IPS-18c (cell line): Measurements from ENCODE around the gene RNF181.
"Not testable (repeated sequence)": the region's sequence is repeated elsewhere in the genome, so short reads cannot be mapped to it uniquely, and the experiment has no call there.

ENCODE experiments used
- H3K4me3 ChIP-seq: 2 replicates; pipeline ENCODE4 v1.7.0; 2013; ENCODE audit warnings: low read depth, mild to moderate bottlenecking, low read length, moderate library complexity; ENCODE audit not compliant: insufficient read depth
- H3K9me3 ChIP-seq: one replicate; pipeline ENCODE4 v1.6.1; 2013; ENCODE audit warnings: mild to moderate bottlenecking, low read length, moderate library complexity; ENCODE audit not compliant: control insufficient read depth, insufficient read depth

Gene RNF181

GRCh38 chr2:85588645-85589044 lies 6.9 kb upstream of the RNF181 start:
- Histone ChIP-seq H3K9me3 (no peaks in the 10 kb centered on the region), H3K4me3 (no peak overlapping the region)

GRCh38 chr2:85589181-85589580 lies 6.4 kb upstream of the RNF181 start:
- H3K4me3 ChIP-seq = no peak overlapping the region
- H3K9me3 ChIP-seq = no peaks in the 10 kb centered on the region

- Histone ChIP-seq H3K4me3 (no peak overlapping the region), H3K9me3 (no peaks in the 10 kb centered on the region)
Observed at GRCh38 chr2:85589982-85590791, 5.4 kb upstream of the RNF181 start.

- no peaks in the 10 kb centered on the region for H3K9me3 ChIP-seq
Observed at GRCh38 chr2:85590950-85591349, 4.6 kb upstream of the RNF181 start.

GRCh38 chr2:85591563-85591962 lies 4.0 kb upstream of the RNF181 start:
- no peaks in the 10 kb centered on the region for H3K9me3 ChIP-seq

More at GRCh38 chr2:85590950-85591349, 4.6 kb upstream of the RNF181 start:
- no peak overlapping the region for H3K4me3 ChIP-seq

GRCh38 chr2:85592299-85592698 lies 3.2 kb upstream of the RNF181 start:
- H3K9me3 ChIP-seq, H3K4me3 ChIP-seq: not testable (repeated sequence)

More at GRCh38 chr2:85591563-85591962, 4.0 kb upstream of the RNF181 start:
- H3K4me3 ChIP-seq = no peak overlapping the region

- Histone ChIP-seq H3K4me3 (no peak overlapping the region), H3K9me3 (no peaks in the 10 kb centered on the region)
Observed at GRCh38 chr2:85593023-85593422, 2.5 kb upstream of the RNF181 start.

- H3K9me3 ChIP-seq = no peaks in the 10 kb centered on the region
- peak overlapping the region; percentile 99 for H3K4me3 ChIP-seq
Observed at GRCh38 chr2:85594715-85595300, 737 bp upstream of the RNF181 start.

- peak overlapping the region; percentile 99 for H3K4me3 ChIP-seq
- no peaks in the 10 kb centered on the region for H3K9me3 ChIP-seq
Observed at GRCh38 chr2:85596026-85596333, 435 bp downstream of the RNF181 start.

GRCh38 chr2:85596486-85597143 lies 1.1 kb downstream of the RNF181 start:
- Histone ChIP-seq H3K4me3 (peak overlapping the region; percentile 99), H3K9me3 (no peaks in the 10 kb centered on the region)

- Histone ChIP-seq H3K4me3 (no peak overlapping the region), H3K9me3 (no peaks in the 10 kb centered on the region)
Observed at GRCh38 chr2:85597241-85597640, 1.7 kb downstream of the RNF181 start.

- Histone ChIP-seq H3K4me3 (no peak overlapping the region), H3K9me3 (no peaks in the 10 kb centered on the region)
Observed at GRCh38 chr2:85598594-85599340, 3.2 kb downstream of the RNF181 start.

- Histone ChIP-seq H3K4me3 (no peak overlapping the region), H3K9me3 (no peaks in the 10 kb centered on the region)
Observed at GRCh38 chr2:85599468-85600234, 4.1 kb downstream of the RNF181 start.

GRCh38 chr2:85600235-85600575 lies 4.7 kb downstream of the RNF181 start:
- Histone ChIP-seq H3K4me3 (no peak overlapping the region), H3K9me3 (no peaks in the 10 kb centered on the region)

GRCh38 chr2:85600951-85601770 lies 5.6 kb downstream of the RNF181 start:
- peak overlapping the region; percentile 73 for H3K4me3 ChIP-seq

GRCh38 chr2:85601771-85602475 lies 6.4 kb downstream of the RNF181 start:
- no peaks in the 10 kb centered on the region for H3K9me3 ChIP-seq

More at GRCh38 chr2:85600951-85601770, 5.6 kb downstream of the RNF181 start:
- H3K9me3 ChIP-seq = no peaks in the 10 kb centered on the region

More at GRCh38 chr2:85601771-85602475, 6.4 kb downstream of the RNF181 start:
- H3K4me3 ChIP-seq = peak overlapping the region; percentile 73
